Stimulated activated naive CD4-positive, alpha-beta T cell treated with Interleukin-2 at 50 U/mL for 16 hours (primary cell): Measurements from ENCODE around the gene RCC2.
"Not testable (repeated sequence)": the region's sequence is repeated elsewhere in the genome, so short reads cannot be mapped to it uniquely, and the experiment has no call there.

Source experiments
- DNase-seq: peaks from one replicate; lab custom pipeline; 2025; lab: John Stamatoyannopoulos, UW

Gene RCC2

GRCh38 chr1:17439250-17440073 is at the start of gene RCC2:
RCC2 (minus strand) TSS chr1:17439677; CDS start chr1:17438514, 1,163 bp downstream.
- DNase-seq = peak; percentile 63

DNA sequence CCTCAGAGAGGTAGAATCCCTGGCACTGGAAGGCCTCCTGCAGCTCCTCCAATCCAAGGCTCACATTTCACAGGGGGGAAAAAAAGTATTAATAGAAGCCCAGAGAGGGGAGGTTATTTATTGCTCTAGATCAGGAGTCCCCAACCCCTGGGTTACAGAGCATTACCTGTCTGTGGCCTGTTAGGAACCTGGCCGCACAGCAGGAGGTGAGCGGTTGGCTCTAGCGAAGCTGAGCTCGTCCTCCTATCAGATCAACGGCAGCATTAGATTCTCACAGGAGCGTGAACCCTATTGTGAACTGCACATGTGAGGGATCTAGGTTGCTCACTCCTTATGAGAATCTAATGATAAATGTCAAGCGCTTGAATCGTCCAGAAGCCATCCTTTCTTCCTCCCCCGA is 46.8 kb upstream of the RCC2 start:
- DNase-seq = no peak

- DNase-seq = no peak
Measured at GRCh38 chr1:17485281-17485680, 45.8 kb upstream of the RCC2 start.

GRCh38 chr1:17481981-17482380 is 42.5 kb upstream of the RCC2 start:
- DNase-seq = not testable (repeated sequence)

- no peak for DNase-seq
Measured at GRCh38 chr1:17480846-17481245, 41.4 kb upstream of the RCC2 start.

GRCh38 chr1:17475752-17476151 is 36.3 kb upstream of the RCC2 start:
- DNase-seq = no peak

DNA sequence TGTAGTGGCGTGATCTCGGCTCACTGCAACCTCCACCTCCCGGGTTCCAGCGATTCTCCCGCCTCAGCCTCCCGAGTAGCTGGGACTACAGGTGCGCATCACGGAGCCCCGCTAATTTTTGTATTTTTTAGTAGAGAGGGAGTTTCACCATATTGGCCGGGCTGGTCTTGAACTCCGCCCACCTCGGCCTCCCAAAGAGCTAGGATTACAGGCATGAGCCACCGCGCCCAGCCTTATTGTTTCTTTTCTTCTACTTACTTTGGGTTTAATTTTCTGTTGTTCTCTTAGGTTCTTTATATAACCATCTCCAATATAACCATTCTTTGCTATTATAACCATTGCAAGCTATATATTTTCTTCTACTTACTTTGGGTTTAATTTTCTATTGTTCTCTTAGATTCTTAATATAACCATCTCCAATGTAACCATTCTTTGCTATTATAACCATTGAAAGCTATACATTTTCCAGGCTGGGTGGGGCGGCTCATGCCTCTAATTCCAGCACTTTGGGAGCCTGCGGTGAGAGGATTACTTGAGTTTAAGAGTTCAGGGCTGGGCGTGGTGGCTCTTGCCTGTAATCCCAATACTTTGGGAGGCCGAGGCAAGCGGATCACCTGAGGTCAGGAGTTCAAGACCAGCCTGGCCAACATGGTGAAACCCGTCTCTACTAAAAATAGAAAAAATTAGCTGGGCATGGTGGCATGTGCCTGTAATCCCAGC is 35.5 kb upstream of the RCC2 start:
- DNase-seq = not testable (repeated sequence)

DNA sequence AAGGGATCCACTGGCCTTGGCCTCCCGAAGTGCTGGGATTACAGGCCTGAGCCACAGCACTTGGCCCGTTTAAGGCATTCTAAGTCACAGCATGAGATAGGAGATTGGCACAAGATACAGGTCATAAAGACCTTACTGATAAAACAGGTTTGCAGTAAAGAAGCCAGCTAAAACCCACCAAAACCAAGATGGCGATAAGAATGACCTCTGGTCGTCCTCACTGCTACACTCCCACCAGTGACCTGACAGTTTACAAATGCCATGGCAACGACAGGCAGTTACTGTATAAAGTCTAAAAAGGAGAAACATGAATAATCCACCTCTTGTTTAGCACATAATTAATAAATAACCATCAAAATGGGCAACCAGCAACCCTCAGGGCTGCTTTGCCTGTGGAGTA is 33.3 kb upstream of the RCC2 start:
- no peak for DNase-seq

- no peak for DNase-seq
Measured at GRCh38 chr1:17471393-17471792, 31.9 kb upstream of the RCC2 start.

DNA sequence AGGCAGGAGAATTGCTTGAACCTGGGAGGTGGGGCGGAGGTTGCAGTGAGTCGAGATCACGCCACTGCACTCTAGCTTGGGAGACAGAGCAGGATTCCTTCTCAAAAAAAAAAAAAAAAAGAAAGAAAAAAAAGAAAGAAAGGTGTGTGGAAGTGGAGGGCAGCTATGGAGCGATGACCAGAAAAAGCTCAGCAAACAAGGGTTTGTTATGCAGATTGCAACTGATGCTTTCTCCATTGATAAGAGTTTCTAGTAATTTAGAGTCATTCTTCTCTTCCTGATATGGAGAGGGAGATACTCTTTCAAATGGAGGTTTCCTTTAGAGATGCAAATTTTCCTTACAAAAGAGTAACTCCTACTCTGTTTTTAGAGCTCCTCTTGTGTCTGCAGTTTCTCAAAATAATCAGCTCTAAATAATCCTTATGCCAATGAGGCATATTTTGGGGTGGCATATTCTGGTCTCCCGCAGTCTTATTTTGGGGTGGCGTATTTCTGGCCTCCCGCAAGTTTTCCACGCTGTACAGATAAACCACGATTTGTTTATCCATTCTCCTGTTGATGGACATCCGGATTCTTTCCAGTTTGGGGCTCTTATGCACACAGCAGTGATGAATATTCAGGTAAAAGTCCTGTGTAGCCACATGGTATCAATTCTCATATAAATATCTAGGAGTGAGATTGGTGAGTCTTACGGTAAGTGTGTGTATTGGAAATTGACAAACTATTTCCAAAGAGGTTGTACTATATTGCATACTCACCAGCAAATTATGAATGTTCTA is 30.7 kb upstream of the RCC2 start:
- DNase-seq = no peak

DNA sequence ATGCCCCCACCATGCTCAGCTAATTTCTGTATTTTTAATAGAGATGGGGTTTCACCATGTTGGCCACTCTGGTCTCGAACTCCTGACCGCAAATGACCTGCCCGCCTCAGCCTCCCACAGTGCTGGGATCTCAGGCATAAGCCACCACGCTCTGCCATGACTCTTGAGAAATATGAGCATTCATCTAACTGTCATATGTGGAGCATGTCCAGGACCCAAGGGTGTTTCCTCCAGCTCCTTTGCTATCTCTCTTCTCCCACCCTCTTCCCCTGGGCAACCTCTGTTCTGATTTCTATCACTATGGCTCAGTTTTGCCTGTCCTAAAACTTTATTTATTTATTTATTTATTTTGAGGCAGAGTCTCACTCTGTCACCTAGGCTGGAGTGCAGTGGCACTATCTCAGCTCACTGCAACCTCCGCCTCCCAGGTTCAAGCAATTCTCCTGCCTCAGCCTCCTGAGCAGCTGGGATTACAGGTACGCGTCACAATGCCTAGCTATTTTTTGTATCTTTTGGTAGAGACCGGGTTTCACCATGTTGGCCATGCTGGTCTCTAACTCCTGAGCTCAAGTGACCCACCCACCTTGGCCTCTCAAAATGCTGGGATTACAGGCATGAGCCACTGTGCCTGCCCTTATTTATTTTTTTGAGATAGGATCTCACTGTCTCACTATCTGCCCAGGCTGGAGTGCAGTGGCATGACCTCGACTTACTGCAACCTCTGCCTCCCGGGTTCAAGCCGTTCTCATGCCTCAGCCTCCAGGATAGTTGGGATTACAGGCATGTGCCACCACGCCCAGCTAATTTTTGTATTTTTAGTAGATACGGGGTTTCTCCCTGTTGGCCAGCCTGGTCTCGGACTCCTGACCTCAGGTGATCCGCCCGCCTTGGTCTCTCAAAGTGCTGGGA is 29.1 kb upstream of the RCC2 start:
- not testable (repeated sequence) for DNase-seq

GRCh38 chr1:17466359-17466758 is 26.9 kb upstream of the RCC2 start:
- DNase-seq = no peak

DNA sequence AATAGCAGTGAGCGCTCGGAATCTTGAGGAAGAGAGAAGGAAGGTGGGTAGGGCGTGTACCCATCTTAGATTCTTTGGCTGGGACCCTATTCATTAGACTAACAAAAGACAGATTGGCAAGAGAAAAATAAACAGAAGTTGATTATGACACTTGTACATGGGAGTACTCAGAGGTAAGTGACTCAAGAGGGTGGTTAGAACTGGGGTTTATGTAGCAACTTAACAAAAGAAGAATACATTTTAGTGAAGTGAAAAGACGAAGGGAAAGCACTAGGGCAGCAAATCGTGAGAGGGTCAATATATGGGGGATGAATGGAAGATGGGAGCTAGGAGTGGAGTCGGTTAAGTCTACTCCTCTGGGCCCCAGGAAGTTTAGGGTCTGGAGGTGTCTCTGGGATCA is 25.8 kb upstream of the RCC2 start:
- DNase-seq = no peak

GRCh38 chr1:17463991-17464390 is 24.5 kb upstream of the RCC2 start:
- no peak for DNase-seq

DNA sequence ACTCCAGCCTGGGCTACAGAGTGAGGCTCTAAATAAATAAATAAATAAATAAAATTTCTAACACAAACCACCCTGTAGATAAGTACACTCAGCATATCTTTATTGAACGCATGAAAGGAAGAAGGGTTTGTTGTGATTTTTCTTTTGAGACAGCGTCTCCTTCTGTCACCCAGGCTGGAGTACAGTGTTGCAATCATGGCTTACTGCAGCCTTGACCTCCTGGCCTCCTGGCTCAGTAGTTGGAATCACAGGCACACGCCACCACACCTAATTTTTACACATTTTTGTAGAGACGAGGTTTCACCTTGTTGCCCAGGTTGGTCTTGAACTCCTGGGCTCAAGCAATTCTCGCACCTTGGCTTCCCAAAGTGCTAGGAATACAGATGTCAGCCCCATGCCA is 23.2 kb upstream of the RCC2 start:
- no peak for DNase-seq

- no peak for DNase-seq
Measured at GRCh38 chr1:17460219-17460618, 20.7 kb upstream of the RCC2 start.

DNA sequence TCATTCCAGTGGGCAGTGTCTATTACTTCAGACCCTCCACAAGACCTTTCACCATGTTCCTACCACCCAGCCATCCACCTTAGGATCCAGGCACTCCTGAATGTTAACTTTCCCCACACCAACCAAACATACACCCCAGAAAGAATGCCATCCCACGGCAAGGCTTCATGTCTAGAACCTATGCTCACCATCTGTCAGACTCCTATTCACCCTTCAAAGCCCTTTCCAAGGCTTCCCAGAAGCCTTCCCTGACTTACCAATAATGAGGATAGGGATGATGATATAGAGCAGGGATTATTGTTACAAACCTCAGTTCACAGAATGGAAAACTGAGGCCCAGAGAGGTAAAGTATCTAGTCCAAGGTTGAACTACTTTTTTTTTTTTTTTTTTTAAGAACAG is 19.3 kb upstream of the RCC2 start:
- no peak for DNase-seq

DNA sequence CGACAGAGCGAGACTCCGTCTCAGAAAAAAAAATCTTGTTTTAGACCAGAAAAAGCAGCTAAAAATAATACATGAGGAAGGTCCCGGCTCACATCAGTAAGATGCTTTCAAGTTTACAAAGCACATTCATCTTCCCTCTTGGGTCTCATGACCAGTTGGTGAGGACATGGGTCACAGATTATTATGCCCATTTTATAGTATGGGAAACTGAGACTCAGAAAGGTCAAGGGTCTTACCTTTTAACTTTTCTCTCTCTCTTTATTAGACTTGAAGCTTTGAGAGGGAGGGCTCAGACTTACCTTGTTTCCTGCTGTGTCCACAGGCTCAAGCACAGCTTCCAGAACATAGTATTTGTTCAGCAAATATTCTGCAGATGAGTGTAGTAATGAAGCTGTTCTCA is 13.2 kb upstream of the RCC2 start:
- no peak for DNase-seq

DNA sequence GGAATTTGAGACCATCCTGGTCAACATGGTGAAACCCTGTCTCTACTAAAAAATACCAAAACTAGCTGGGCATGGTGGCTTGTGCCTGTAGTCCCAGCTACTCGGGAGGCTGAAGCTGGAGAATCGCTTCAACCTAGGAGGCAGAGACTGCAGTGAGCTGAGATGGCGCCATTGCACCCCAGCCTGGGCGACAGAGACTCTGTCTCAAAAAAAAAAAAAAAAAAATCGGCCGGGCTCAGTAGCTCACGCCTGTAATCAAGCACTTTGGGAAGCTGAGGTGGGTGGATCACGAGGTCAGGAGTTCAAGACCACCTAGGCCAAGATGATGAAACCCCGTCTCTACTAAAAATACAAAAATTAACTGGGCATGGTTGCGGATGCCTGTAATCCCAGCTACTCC is 12.7 kb upstream of the RCC2 start:
- not testable (repeated sequence) for DNase-seq

DNA sequence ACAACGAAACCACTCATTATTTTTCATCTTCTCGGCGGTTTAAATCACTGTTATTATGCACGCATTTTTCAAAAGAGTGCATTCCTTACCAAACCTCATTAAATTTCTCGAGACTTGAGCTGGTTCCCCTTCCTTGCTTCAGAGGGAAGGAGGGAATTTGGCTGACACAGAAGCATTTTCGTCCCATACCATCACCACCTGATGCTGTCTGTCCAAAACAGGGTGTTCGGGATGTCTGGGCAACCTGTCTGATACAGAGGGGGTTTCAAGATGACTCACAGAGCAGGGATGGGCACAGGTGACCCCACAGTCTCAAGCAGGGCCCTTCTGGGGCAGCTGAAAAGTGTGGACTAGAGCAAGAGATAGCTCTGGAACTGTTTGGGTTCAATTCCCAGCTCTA is 12.3 kb upstream of the RCC2 start:
- DNase-seq = no peak

GRCh38 chr1:17447501-17447992 is 8.1 kb upstream of the RCC2 start:
- no peak for DNase-seq
